IPS-NIHi11 (cell line): Measurements from ENCODE around the gene UBASH3A.

Experiments
- DNase-seq: peaks from one replicate; pipeline ENCODE4 v3.0.0; 2012; ENCODE audit warnings: mixed read lengths, low spot score

UBASH3A gene

DNA sequence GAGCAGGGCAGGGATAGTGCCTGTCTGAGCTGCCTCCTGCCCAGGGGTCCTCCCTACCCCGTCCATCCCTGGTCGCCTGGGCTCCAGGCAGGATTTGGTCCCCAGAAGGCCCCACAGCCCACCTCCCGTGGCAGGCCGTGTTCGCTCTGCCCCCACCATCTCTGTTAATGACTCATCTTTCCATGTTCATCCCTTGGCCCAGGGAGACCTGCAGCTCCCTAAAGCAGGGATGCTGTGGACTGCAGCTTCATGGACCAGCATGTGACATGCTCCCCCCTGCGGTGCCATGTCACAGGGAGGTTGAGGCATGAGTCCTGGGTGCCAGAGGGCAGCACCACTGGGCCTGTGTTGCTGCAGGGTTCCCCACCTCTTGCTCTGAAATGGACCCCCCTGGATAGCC is 26.8 kb downstream of the UBASH3A start:
- no peak for DNase-seq

DNA sequence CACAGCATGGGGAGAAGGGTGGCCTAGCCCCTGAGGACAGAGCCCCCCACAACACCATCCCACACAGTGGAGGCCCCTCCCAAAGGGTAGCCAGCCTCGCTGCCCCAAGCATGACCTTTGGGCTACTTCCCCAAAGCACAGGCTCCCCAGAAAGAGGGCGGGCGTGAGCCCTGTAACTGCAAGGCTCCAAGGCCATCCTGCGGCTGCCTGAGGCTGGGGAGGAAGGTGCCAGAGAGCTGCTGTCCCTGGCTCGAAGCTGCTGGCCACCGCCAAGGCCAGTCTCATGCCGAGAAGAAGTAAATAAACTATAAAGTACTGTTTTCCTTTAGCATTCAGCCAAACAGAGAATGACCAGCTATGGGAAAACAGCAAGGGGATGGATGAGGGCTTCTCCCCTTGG is 27.5 kb downstream of the UBASH3A start:
- DNase-seq = no peak

DNA sequence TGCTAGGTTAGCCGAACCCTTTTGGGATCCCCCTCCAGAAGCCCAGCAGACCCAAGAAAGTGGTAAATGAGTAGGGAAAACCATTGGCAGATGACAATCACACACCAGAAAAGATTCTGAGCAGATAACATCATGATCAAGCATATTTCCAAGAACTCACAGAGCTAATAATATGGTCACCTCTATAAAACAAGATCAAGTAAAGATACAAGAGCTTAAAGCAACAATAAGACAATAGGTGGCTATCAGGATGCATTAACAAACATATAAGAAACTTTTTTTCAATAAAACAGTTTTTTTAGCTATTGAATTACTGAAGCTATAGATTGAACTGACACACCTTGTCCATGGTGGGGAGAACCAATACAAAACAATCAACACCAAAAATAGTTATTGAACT is 29.0 kb downstream of the UBASH3A start:
- DNase-seq = no peak

DNA sequence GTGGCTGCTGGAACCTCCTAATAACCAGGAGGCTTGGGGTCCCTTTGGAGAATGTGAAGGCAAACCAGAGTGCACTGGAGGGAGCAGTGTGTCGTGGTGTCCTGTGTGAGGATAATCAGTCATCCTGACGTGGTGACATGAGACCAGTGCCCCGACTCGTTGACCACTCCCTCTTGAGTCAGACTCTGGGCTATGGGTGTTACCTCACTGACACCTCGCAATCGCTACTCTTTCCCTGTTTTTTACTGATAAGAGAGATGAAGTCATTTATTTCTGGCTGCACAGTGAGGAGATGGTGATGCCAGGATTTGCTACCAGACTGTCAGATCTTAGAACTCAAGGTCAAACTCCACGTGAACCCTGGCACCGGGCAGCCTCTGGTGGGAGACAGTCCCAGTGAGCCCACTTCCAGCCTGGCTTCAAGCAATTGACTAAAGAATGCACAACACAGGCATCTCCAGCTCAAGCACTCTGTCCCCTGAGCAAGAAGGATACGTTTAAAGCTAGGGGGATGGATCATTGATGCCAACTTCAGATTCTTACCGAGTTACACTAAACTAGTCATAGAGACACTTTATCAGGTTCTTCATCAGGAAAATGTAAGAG is 30.3 kb downstream of the UBASH3A start:
- DNase-seq = no peak

DNA sequence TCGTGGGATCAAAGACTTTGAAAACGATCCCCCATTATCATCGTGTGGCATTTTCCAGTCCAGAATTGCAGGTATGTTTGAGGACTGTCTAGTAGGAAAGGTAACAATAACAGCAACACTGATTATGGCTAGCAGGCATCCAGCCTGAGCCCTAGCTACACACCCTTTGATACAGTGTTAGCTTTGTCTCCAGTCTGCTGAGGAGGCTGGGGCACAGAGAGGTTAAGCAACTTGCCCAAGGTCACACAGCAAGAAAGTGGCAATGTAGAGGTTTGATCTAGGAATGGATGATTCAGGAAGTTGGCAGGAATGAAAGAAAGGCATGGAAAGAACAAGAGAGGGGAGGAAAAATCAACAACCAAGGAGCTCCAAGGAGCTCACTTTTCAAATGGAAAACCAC is 31.2 kb downstream of the UBASH3A start:
- no peak for DNase-seq

DNA sequence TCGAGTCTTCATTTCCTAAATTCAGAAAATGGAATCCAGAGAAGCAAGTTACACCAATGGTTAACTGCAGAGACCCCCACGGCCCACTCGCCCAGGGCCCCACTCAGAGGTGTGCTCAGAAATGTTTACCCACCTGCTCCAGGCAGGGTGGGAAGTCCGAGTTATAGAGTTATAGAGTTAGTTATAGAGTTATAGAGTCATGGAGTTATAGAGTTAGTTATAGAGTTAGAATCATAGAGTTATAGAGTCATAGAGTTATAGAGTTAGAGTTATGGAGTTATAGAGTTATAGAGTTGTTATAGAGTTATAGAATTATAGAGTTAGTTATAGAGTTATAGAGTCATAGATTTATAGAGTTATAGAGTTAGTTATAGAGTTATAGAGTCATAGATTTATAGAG is 31.7 kb downstream of the UBASH3A start:
- no peak for DNase-seq

DNA sequence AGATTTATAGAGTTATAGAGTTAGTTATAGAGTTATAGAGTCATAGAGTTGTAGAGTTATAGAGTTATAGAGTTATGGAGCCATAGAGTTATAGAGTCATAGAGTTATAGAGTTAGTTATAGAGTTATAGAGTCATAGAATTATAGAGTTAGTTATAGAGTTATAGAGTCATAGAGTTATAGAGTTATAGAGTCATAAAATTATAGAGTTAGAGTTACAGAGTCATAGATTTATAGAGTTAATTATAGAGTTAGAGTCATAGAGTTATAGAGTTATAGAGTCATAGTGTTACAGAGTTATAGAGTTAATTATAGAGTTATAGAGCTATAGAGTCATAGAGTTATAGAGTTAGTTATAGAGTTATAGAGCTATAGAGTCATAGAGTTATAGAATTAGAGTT is 32.1 kb downstream of the UBASH3A start:
- no peak for DNase-seq

DNA sequence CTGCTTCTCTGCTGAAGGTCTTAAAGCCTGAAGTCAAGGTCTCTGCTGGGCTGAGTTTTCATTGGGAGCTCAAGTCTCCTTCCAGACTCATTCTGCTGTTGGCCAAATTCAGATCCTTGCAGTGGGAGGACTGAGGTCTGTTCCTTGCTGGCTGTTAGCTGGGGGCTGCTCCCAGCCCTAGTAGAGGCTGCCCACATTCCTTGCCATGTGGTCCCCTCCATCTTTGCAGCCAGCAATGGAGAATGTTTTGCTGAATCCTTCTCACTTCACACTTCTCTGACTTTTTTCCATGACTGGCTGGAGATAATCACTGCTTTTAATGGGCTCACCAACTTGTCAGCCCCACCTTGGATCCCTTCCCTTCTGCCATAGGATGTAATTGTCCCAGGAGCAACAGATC is 33.2 kb downstream of the UBASH3A start:
- no peak for DNase-seq

DNA sequence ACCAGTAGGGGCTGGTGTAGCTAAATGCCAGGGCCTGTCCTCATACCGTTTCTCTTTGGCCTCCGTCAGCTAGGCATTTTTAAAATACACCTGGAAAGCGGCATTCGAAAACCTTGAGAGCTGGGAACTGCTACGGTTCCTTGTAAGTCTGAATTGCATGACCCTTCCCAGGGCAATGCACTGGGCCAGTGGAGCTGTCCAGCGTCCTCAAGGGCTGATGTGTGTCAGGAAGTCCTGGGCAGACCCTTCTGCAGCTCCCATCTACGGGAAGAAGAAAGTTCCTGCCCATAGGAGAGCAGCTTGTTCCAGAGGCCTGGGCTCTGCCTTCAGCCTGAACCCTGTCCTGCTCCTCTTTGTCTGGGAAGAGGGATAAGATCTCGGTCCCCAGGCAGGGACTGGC is 34.1 kb downstream of the UBASH3A start:
- peak; percentile 85 for DNase-seq

DNA sequence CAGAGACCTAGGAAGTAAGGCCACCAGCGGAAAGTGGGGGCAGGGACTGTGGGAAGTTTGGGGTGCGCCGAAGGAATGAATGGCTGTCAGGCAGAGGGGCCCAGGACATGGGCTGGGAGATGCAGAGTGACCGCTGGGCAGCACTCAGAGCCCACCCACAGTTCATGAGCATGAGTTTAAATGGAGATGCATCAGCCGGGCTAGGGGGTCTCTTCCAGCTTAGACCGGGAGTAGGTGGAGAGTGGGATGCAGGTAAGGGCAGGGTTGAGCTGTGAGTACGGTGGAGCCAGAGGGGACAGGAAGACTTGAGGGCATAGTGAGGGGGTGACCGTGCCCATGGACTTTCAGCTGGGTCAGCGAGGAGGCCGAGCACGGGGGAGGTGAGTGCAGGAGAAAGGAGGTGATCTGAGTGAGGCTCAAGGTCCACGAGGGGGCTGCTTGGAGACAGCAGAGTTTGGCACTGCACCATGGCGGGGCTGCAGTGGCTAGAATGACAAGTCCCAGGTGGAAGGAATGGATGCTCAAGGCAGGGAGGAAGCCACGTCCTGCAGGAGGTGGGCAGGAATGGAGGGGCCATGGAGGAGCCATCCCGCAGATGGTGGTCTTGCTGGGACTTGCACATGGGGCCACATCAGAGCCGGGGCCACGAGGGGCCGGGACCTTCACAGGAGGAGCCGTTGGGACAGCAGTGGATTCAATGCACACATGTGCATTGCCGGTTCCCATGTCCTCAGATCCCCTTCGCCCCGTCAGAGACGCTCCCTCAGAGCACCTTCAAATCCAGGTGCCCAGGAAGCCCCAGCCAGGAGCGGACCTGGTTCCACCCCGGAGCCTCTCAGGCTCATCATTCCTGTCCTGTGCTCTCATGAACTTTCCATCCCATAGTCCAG is 34.9 kb downstream of the UBASH3A start:
- DNase-seq = no peak

DNA sequence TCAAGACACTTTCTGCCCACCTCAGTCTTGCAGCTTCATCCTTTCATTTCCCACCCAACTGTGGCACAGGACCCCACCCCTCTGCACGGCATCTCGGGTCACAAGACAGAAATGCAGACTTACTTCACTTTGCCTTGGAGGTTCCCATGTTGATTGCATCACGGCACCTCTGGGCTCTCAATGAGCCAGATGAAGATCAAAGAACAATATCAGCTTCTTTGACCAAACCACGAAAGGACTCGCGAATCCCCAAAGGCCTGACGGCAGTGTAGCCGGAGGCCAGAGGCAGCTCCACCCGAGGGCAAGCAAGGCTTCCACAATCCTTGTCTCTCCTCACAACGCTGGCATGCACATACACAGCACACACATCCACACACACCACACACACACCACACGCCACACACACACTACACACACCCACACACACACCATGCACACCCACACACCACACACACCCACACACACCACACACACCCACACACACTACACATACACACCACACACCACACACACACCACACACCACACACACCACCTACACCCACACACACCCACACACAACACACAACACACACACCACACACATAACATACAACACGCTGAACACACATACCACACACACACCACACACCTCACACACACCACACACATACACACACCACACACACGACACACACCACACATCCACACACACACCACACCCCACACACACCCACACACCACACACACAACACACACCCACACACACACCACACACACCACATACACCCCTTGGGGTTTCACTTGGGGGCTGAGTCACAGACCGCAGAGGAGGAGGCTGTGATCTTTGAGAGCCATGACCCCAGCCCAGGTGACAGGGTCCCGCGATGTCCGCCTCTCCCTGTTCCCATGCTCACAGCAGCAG is 35.8 kb downstream of the UBASH3A start:
- DNase-seq = no peak

DNA sequence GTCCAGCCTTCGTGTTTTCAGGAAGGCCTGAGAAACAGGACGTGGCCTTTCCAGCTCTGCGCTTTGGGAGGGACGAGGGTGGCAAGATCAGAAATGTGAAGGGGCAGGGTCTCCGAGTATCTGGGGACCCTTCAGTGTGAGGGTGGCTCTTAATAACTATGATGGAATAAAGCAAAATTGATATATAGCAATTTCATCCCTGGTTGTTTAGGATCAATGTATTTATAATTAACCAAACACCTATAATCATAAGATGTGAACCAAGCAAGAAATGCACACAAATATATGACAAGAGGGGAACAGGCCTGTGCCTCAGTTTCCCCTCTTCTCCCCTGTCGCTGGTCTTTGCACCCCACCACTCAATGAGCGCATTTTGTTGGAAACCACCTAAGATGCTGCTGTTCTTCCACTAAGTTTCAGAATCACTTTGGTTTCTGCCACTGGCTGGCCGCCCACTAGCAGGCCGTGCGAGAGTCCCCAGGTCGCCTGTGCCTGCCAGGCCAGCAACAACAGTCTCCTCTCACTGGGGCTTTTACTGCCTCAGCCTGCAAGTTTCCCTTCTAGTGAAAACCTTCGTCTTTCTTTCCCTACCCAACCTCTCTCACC is 36.6 kb downstream of the UBASH3A start:
- DNase-seq = no peak

DNA sequence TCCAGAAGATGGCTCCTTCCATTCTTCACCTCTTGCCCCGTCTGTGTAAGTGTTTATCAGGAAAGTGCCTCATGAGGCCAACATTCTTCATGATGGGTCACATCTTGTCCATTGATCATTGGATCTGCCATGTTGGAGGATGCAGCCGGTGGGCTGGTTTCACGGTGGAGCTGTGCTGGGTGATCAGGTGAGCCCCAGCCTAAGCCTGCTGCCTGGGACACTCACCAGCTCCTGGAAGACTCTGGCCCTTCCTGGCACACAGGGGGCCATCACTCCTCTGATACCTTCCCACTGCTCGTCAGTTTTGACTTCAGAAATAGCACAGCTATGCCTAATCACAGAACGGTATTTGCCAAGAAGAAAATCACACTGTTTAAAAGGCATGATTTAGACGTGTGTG is 38.3 kb downstream of the UBASH3A start:
- DNase-seq = no peak

DNA sequence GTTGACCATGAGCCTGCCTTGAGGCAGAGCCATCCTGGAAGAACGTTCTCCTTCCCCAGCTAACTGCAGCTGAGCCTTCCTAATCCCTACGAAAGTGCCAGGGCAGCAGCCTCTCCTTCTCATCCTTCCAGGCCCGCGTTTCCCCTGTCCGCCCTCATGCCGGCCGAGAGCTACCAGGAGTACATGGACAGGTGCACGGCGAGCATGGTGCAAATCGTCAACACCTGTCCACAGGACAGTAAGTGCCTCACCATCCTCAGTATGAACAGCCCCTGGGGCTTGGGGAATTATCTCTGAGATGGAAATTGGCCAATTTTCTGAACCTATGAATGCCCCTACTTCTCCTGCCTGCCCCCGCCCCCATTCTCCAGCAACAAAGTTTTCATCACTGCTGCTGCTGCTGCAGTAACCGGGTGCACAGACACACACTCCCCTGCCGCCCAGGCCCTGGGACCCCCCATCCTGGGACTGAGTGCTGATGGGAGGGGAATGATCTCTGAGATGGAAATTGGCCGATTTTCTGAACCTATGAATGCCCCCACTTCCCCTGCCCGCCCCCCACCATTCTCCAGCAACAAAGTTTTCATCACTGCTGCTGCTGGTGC is 39.6 kb downstream of the UBASH3A start:
- no peak for DNase-seq

DNA sequence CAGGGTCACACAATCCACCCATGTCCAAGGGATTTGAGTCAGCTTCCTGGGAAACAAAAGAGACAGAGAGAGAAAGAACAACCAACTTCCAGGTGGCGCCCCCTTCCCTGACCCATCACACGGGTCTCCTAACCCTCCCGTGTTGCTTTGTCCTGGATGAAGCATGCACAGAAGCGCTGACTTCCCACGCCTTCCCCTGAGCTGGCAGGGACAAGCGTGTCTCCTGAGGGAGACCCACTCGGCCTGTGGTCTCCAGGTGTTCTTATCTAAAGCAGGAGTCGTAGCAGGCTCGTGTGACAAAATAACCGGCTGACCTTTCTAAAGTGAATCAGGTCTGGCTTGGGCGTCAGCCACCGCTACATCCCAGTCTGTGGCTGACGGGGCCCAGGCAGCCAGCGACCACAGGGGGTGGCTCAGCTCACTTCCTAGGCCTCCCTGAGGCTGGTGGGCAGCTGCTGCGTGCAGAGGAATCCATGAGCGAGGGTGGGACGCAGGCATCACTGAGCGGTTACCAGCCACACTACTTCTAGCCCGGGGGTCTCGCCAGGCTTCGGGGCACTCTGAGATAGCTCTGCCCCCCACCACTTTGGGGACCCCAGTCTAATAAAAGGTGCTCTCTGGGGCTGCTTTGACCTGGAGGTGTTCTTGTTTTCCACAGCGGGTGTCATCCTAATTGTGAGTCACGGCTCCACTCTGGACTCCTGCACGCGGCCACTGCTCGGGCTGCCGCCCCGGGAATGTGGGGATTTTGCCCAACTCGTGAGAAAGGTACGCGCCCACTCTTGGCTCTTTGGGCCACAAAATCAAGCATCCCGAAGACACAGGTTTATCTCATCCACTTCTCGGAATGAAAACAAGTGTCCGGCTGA is 40.4 kb downstream of the UBASH3A start:
- DNase-seq = no peak

DNA sequence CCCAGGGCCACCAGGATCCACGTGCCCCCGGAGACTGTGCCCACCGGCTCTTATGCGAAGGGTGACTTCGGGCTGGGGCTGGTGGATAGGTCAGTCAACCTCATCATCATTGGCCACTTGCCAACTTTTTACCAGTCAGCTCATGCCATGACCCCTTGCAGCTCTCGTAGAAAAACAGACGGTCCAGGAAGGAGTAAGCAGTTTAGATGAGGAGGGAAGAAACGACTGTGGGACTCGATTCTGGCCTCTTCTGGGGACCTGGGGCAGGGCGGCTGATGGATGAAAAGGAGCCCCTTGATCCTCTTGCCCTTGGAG is 41.0 kb downstream of the UBASH3A start:
- DNase-seq = no peak

DNA sequence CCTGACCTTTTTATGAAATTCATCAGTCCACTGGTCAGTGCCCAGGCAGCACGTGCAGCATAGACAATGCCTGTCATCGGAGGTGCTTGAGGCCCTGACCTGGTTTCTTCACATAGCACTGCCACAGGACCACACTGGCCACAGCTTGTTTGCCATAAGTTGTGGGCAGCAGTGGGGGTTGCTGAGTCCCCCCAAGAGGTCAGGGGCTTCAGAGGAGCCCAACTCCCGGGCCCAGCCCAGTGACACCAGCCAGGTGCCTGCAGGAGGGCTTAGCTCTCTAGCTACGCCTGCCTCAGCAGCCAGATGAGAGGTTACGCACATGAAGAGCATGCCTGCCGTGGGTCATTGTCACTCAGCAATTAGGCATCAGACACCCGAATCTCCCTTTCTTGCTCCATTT is 41.6 kb downstream of the UBASH3A start:
- DNase-seq = no peak

DNA sequence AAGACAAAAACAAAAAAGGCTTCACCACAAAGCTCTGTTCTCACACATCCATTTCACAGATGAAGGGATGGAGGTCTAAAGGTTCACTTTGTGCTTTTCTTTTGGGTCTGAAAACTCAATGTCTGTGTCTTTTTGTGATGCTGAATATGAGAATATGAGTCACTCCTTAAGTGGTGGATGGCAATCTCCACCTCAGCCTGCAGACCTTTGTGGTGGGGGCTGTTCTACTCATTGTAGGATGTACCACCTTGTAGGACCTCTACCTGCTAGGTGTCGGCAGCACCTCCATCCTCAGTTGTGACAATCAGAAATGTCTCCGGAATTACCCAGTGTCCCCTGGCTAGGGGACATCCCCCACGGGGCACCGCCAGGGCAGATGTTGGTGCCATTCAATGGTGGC is 42.8 kb downstream of the UBASH3A start:
- DNase-seq = no peak

DNA sequence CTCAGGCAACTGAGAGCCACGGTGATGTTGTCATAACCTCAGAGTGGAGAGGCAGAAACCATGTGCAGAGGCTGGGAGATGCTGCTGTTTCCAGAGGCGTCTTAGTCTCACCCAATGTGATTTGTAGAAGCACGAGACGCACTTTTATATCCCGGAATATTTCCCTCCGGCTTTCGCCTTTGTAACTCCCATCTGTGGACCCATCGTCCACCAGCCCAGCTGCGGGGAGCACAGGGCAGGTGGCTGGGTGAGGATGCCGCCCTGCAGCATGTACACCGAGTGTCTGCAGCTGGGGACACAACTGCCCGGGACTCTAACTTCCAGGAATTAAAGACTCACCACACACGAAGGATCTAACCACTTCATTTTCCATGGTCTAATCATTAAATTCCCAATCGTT is 43.5 kb downstream of the UBASH3A start:
- no peak for DNase-seq

DNA sequence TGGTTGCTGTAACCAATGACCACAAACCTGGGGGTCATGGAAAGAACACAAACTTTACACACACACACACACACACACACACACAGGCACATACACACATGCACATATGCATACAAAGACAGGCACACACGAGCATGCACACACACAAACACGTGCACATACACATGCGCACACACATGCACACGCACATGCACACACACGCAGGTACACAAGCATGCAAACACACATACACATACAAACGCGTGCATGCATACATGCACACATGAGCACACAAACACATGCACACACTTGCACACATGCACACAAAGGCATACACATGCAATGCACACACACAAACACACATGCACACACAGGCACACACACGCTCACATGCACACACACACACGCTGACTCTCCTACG is 44.0 kb downstream of the UBASH3A start:
- no peak for DNase-seq

DNA sequence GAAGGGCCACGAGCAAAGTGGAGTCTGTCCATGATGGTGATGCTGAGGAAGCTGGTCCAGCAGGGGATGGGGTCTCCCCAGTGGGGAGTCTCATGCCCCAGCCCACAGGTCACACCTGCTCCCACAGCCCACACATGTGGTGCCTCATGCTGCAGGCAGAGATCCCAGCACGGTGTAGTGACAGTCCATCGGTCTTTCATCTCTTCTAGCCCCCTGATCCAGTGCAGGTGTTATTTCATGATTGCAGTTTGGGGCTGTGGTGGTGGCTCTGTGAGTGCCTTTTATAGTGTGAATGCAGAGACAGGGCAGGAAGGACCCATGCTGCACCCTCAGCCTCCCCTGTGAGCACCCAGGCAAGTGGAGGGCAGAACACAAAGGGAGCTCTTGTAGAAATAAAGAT is 45.0 kb downstream of the UBASH3A start:
- no peak for DNase-seq
